MCF 10A (cell line): ENCODE results near the gene EHMT1. TPM values are rescaled to one million over a fixed set of nuclear protein-coding genes. Genes with fewer than 3 reads are reported as not detected.
A peak's percentile ranks its signal among the peaks of the same experiment; 100 is the strongest.

ENCODE experiments used
- BruUV-seq: library from RNA; stranded (reverse); fragments of 400-500 nt; replicated peaks from 2 replicates; lab custom pipeline; 2021; lab: Mats Ljungman, UMichigan
- CTCF ChIA-PET: fragments of 300-600 bp; sonication (Branson Sonifier 250); formaldehyde crosslinking; extraction: SDS; loops from one replicate; lab custom pipeline; 2021; ENCODE audit warnings: antibody characterized with exemption, inconsistent platforms; lab: Yijun Ruan, JAX
- POLR2A ChIA-PET: fragments of 300-600, 350-650 bp; sonication (Branson Sonifier 250); formaldehyde crosslinking; extraction: SDS; loops from one replicate; lab custom pipeline; 2020; ENCODE audit warnings: antibody characterized with exemption, inconsistent platforms; lab: Yijun Ruan, JAX
- DNase-seq: peaks from one replicate; pipeline ENCODE4 v3.0.0-alpha.2; 2018; ENCODE audit not compliant: unreplicated experiment
- H3K27ac Mint-ChIP-seq: one replicate; pipeline ENCODE4 v1.8.0; 2022; ENCODE audit warnings: mild to moderate bottlenecking, low read depth, mixed read lengths; ENCODE audit not compliant: unreplicated experiment
- H3K27me3 Mint-ChIP-seq: one replicate; pipeline ENCODE4 v1.8.0; 2022; ENCODE audit warnings: mixed read lengths; ENCODE audit not compliant: insufficient read depth, unreplicated experiment
- H3K36me3 Mint-ChIP-seq: one replicate; pipeline ENCODE4 v1.8.0; 2022; ENCODE audit warnings: mild to moderate bottlenecking, moderate library complexity, mixed read lengths; ENCODE audit not compliant: insufficient read depth, unreplicated experiment
- H3K4me1 Mint-ChIP-seq: one replicate; pipeline ENCODE4 v1.8.0; 2022; ENCODE audit warnings: mixed read lengths; ENCODE audit not compliant: insufficient read depth, unreplicated experiment
- H3K4me3 Mint-ChIP-seq: one replicate; pipeline ENCODE4 v1.8.0; 2022; ENCODE audit warnings: mild to moderate bottlenecking, moderate library complexity, mixed read lengths; ENCODE audit not compliant: unreplicated experiment
- H3K9me3 Mint-ChIP-seq: one replicate; pipeline ENCODE4 v1.8.0; 2022; ENCODE audit warnings: mixed read lengths; ENCODE audit not compliant: unreplicated experiment
- intact Hi-C: fragments of 100-400 bp; cut with micrococcal nuclease; formaldehyde crosslinking; loops from 2 replicates; pipeline ENCODE4 v1.14.1; 2022
- total RNA-seq: library from RNA; stranded (reverse); gene quantifications from 2 replicates; pipeline ENCODE4 v1.2.3, GENCODE V29; 2022
- TF ChIP-seq, protein P1 (sequence below): fragments of 200-600 bp; IDR thresholded peaks from one replicate; pipeline ENCODE4 v1.8.0; 2022; ENCODE audit warnings: antibody characterized with exemption, mild to moderate bottlenecking; ENCODE audit not compliant: unreplicated experiment

EHMT1 gene
- total RNA-seq, 1 experiment from 2014 or later = 79.7 TPM

DNA sequence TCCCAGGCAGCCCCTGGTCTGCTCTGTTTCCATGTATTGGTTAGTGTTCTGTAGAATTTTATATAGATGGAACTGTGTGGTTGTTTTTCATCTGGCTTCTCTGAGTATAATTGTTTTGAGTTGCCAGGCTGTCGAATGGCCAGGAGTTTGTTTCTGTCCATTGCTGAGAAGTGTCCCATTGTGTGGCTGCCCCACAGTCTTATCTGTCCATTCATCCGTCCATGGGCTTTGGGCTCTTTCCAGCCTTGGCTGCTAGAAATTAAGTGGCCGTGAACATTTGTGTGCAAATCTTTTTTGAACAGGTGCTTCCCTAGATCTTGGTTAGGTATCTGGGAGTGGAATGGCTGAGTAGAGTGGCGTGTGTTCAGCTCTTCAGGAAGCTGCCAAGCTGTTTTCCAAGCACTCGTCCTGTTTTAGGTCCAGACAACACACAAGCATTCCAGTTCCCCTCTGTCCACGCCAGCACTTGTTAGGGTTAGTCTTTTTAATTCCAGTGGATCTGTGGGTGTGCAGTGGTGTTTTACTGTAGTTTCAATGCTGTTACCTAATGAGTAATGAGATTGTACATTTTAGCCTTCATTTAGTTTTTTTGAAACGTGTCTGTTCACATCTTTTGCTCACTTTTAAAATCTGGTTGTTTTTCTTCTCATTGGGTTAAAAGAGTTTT lies 136.6 kb downstream of the EHMT1 start:
- peaks cover 6% of the 10 kb centered on the region for H3K4me1 Mint-ChIP-seq
- H3K4me3 Mint-ChIP-seq = no peak overlapping the region
- no TSS peak for BruUV-seq
- no peaks in the 10 kb centered on the region for H3K27me3 Mint-ChIP-seq
- DNase-seq = no peak
- intact Hi-C loops = no loop called here
- CTCF ChIA-PET = no interaction called here
- H3K27ac Mint-ChIP-seq = no peak overlapping the region
- peaks cover 87% of the 10 kb centered on the region for H3K36me3 Mint-ChIP-seq
- TF ChIP-seq, protein P1, sequence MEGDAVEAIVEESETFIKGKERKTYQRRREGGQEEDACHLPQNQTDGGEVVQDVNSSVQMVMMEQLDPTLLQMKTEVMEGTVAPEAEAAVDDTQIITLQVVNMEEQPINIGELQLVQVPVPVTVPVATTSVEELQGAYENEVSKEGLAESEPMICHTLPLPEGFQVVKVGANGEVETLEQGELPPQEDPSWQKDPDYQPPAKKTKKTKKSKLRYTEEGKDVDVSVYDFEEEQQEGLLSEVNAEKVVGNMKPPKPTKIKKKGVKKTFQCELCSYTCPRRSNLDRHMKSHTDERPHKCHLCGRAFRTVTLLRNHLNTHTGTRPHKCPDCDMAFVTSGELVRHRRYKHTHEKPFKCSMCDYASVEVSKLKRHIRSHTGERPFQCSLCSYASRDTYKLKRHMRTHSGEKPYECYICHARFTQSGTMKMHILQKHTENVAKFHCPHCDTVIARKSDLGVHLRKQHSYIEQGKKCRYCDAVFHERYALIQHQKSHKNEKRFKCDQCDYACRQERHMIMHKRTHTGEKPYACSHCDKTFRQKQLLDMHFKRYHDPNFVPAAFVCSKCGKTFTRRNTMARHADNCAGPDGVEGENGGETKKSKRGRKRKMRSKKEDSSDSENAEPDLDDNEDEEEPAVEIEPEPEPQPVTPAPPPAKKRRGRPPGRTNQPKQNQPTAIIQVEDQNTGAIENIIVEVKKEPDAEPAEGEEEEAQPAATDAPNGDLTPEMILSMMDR = no peak
- POLR2A ChIA-PET = no interaction called here
- no peaks in the 10 kb centered on the region for H3K9me3 Mint-ChIP-seq

DNA sequence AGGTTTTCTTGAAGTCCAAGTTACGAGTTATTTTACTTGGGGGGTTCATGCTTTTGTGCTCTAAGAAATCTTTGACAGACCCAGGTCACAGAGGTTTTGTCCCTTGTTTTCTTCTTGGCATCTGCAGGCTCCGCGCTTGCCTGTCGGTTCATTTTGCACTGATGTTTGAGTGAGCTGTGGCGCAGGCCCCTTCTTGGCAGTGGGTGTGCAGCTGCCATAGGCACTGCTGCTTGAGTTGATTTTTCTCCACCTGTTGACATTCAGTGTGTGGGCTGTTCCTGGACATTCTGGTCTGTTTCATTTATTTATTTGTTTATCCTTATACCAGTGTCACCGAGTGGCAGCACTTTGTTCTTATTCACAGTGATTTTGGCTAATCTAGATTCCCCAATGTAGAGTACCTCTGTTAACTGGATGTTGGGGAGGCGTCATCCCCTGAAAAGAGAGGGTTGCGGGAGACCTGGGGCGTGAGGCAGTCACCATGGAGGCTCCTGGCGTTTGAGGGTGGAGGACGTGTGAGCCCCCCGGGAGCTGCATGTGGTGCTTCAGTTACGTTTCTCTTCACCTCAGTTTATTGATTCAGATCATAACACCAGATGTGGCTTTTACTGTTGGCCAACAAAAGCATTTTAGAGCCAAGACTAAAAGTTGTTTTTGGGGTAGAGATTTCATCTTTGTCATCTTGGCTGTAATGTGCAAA lies 137.4 kb downstream of the EHMT1 start:
- DNase-seq = no peak
- Mint-ChIP-seq H3K36me3 (peaks cover 82% of the 10 kb centered on the region), H3K4me1 (peaks cover 6% of the 10 kb centered on the region), H3K9me3 (no peaks in the 10 kb centered on the region), H3K27ac (no peak overlapping the region), H3K4me3 (no peak overlapping the region), H3K27me3 (no peaks in the 10 kb centered on the region)
- BruUV-seq = no TSS peak
- intact Hi-C loops = no loop called here
- ChIA-PET CTCF (no interaction called here), POLR2A (no interaction called here)
- TF ChIP-seq, protein P1 = no peak

DNA sequence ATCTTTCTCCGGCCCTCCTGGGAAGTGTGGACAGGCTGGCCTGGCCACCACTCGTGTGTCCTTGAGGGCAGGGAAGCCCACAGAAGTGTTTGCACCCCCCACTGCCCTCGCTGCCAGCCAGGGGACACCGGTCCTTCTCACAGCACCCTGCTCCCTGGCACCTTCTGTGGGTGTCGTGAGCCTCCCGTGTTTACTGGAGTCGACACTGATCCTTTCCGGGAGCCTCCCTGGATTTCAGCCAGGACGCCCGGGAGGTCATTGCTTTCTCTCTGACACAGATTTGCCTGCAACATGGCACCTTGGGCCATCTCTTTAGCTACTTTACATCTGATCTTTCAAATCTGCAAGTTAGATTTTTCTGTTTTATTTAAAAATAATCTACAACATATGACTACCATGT lies 138.3 kb downstream of the EHMT1 start:
- Mint-ChIP-seq H3K4me1 (peaks cover 6% of the 10 kb centered on the region), H3K27me3 (no peaks in the 10 kb centered on the region), H3K4me3 (no peak overlapping the region), H3K36me3 (peaks cover 76% of the 10 kb centered on the region), H3K27ac (peak overlapping the region; percentile 12), H3K9me3 (no peaks in the 10 kb centered on the region)
- no TSS peak for BruUV-seq
- CTCF ChIA-PET = no interaction called here
- peak; percentile 23 for DNase-seq
- POLR2A ChIA-PET = interaction anchor here (0.7 to 1.1 kb wide), 2 partner anchors 16 to 22 kb away, joined by 3 read pairs; no protein-coding TSS in a partner anchor
- TF ChIP-seq, protein P1 = no peak
- intact Hi-C loops = no loop called here

DNA sequence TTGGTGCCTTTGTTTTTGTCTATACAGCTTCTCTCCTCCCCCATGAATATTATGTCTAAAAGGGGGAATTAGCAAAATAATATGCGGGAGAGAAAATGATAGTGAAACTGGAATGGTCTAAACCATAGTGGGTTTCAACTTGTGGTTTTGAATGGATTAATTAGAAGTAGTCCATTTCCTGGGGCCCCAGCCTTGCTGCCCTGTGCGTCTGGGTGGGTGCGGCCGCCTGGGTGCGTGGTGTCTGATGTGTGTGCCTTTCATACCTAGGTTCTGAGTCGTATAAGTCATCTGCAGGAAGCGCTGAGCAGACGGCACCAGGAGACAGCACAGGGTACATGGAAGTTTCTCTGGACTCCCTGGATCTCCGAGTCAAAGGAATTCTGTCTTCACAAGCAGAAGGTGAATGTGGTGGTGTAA lies 138.8 kb downstream of the EHMT1 start:
- CTCF ChIA-PET = interaction anchor here (1.0 kb wide), 1 partner anchor 86 kb away, joined by 3 read pairs; no protein-coding TSS in a partner anchor
- H3K4me1 Mint-ChIP-seq = peaks cover 6% of the 10 kb centered on the region
- intact Hi-C loops = no loop called here
- H3K4me3 Mint-ChIP-seq = no peak overlapping the region
- POLR2A ChIA-PET = interaction anchor here (0.7 to 1.1 kb wide), 3 partner anchors 15 to 87 kb away, joined by 3 read pairs; no protein-coding TSS in a partner anchor
- H3K27ac Mint-ChIP-seq = no peak overlapping the region
- peak; percentile 1 for DNase-seq
- no TSS peak for BruUV-seq
- TF ChIP-seq, protein P1 = no peak
- H3K27me3 Mint-ChIP-seq = no peaks in the 10 kb centered on the region
- no peaks in the 10 kb centered on the region for H3K9me3 Mint-ChIP-seq
- peaks cover 76% of the 10 kb centered on the region for H3K36me3 Mint-ChIP-seq
